Measurements from ENCODE around the gene CP.
"Not testable (repeated sequence)": the region's sequence is repeated elsewhere in the genome, so short reads cannot be mapped to it uniquely, and the experiment has no call there.

DNA sequence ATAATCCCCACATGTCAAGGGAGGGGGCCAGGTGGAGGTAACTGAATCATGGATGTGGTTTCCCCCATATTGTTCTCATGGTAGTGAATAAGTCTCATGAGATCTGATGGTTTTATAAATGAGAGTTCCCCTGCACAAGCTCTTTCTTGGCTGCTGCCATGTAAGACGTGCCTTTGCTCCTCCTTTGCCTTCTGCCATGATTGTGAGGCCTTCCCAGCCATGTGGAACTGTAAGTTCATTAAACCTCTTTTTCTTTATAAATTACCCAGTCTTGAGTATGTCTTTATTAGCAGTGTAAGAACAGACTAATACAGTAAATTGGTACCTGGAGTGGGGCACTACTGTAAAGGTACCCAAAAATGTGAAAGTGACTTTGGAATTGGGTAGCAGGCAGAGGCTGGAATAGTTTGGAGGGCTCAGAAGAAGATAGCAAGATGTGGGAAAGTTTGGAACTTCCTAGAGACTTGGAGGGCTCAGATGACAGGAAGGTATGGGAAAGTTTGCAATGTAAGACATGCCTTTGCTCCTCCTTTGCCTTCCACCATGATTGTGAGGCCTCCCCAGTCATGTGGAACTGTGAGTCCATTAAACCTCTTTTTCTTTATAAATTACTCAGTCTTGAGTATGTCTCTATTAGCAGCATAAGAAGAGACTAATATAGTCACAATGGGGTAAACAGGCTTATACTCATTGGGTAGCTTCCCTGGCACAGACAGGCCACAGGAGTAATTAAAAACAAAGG lies 2.1 kb downstream of the CP start:
- TF ChIP-seq, protein P1, sequence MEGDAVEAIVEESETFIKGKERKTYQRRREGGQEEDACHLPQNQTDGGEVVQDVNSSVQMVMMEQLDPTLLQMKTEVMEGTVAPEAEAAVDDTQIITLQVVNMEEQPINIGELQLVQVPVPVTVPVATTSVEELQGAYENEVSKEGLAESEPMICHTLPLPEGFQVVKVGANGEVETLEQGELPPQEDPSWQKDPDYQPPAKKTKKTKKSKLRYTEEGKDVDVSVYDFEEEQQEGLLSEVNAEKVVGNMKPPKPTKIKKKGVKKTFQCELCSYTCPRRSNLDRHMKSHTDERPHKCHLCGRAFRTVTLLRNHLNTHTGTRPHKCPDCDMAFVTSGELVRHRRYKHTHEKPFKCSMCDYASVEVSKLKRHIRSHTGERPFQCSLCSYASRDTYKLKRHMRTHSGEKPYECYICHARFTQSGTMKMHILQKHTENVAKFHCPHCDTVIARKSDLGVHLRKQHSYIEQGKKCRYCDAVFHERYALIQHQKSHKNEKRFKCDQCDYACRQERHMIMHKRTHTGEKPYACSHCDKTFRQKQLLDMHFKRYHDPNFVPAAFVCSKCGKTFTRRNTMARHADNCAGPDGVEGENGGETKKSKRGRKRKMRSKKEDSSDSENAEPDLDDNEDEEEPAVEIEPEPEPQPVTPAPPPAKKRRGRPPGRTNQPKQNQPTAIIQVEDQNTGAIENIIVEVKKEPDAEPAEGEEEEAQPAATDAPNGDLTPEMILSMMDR (conservative IDR thresholded peaks at IDR 0.05; ENCODE audit: low read length), result not testable (repeated sequence)
- TF ChIP-seq EZH2phosphoT487 (IDR thresholded peaks at IDR 0.05; ENCODE audit: borderline replicate concordance, low read depth, low read length), result not testable (repeated sequence)
